Non-pigmented ciliary epithelial cell (primary cell): ENCODE results near the gene TMEM54.

Experiments used
- DNase-seq: peaks from one replicate; pipeline ENCODE4 v3.0.0-alpha.2; 2010; ENCODE audit warnings: low read depth

TMEM54 gene

GRCh38 chr1:32895325-32896215 is 5.6 kb downstream of the TMEM54 start:
- no peak for DNase-seq

DNA sequence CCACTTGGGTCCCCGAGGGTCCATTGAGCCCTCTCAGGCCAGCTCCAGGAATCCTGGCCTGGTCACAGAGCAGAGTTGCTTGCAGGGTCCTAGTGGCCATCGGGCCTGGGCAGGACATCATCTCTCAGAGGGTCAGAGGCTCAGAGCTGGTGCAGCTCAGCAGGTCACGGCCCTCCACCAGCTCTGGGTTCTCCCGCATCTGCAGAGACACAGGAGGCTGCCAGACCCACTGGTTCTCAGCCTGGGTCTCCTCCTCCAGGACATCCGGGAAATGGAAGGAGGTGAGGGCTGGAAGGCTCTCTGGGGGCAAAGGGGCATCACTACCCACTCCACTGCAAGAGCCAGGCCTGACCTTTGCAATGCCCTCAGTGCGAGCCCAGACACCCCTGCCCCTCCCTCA is 6.5 kb downstream of the TMEM54 start:
- DNase-seq, result no peak

- DNase-seq, result no peak
Measured at GRCh38 chr1:32894019-32894600, 7.1 kb downstream of the TMEM54 start.

GRCh38 chr1:32893198-32894018 is 7.8 kb downstream of the TMEM54 start:
- DNase-seq, result no peak

GRCh38 chr1:32892368-32893197 is 8.6 kb downstream of the TMEM54 start:
- DNase-seq, result no peak

DNA sequence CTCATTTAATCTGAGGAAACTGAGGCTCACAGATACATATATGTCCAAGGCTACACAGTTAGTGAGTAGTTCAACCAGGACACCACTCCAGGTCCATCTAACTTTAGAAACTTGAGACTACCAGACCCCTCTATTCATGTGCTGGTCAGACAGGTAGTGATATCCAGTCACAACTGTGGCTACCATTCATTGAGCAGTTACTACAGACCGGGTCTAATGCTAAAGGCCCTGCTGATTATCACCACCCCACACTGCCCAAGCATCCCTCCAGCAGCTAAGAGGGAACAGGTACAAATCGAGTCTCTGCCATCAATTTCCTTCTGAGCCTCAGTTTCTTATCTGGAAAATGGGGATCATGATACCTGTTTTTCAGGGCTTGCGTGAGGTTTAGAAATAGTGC is 9.6 kb downstream of the TMEM54 start:
- no peak for DNase-seq

- no peak for DNase-seq
Measured at GRCh38 chr1:32891241-32891570, 10.0 kb downstream of the TMEM54 start.

- DNase-seq, result no peak
Measured at GRCh38 chr1:32890516-32891240, 10.5 kb downstream of the TMEM54 start.

DNA sequence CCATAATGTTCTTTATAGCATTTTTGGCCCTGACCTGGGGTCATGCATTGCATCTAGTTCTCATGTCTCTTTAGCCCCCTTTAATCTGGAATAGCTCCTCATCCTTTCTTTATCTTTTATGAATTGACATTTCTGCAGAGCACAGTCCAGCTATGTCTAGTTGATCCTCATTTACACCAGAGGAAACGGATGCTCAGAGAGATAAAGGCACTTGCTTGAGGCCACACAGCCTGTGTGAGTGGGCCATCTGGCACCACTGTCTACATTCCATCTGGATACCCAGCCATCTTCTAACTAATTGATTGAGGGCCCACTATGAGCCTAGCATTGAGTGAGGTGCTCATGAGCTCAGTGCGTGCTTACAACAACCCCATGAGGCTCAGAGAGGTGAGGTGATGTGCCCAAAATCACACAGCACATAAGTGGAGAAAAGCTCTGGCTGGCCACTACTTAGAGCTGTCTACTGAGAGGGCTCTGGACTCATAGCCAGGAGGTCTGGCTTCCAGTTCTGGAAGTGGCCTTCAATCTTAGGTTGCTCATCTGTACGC is 11.4 kb downstream of the TMEM54 start:
- no peak for DNase-seq

DNA sequence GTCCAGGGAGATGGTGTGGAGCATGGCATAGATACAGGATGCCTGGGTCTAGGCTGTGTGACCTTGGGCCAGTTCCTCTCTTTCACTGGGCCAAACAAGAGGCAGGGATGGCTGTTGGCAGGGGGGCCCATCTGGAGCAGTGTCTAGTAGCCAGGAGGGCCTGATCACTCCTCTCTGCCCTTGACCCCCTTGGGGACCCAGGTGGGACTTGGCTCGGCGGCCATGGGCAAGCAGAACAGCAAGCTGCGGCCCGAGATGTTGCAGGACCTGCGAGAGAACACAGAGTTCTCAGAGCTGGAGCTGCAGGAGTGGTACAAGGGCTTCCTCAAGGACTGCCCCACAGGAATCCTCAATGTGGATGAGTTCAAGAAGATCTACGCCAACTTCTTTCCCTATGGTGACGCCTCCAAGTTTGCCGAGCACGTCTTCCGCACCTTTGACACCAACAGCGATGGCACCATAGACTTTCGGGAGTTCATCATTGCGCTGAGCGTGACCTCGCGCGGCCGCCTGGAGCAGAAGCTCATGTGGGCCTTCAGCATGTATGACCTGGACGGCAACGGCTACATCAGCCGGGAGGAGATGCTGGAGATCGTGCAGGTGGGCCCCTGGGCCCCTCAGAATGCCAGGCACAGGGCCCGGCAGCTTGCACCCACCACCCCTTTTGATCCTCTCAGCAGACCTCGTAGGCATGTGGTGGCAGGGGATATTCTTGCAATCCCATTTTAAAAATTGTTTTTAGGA is 12.3 kb downstream of the TMEM54 start:
- DNase-seq, result no peak

DNA sequence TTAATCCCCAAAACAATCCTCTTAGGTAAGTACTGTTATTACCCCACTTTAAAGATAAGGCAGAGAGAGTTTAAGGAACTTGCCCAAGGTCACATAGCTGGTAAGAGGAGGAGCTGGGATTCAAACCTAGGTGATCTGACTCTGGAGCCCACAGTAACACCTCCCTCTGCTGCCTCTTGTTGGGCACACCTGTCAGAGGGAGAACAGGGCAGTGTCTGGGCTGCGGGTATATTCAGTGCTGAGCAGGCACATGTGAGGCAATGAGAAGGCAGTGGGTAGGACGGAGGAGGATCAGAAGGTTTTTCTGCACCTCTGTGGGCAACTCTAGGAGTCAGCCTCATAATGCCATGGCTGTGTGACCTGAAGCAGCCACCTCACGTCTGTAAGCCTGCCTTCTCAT is 13.1 kb downstream of the TMEM54 start:
- no peak for DNase-seq

- DNase-seq, result no peak
Measured at GRCh38 chr1:32887623-32888022, 13.6 kb downstream of the TMEM54 start.

DNA sequence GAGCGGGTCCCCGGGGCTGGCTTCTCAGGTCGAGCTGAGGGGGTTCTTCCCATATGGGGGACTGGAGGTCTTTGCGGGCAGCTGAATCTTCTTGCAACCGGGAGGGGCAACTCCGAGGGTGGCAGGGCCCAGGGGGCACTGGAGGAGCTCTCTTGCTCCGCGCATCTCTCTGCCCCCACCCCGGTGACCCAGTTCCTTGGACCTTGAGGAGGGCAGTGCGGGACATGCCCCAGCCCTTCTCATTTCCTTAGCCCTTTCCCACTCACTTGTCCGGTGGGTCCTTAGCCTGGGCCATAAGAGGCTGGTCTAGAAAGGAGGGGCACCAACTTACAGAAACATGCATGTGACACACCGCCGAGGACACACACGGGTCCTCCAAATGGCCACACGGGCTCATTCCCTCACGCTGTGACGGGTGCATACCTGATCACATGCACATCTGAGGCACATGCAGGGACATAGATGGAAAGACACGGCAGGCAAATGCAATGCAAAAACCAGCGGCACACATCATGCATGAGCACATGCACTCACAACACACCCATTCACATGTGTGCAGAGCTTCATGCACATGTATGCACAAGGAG is 14.3 kb downstream of the TMEM54 start:
- no peak for DNase-seq

DNA sequence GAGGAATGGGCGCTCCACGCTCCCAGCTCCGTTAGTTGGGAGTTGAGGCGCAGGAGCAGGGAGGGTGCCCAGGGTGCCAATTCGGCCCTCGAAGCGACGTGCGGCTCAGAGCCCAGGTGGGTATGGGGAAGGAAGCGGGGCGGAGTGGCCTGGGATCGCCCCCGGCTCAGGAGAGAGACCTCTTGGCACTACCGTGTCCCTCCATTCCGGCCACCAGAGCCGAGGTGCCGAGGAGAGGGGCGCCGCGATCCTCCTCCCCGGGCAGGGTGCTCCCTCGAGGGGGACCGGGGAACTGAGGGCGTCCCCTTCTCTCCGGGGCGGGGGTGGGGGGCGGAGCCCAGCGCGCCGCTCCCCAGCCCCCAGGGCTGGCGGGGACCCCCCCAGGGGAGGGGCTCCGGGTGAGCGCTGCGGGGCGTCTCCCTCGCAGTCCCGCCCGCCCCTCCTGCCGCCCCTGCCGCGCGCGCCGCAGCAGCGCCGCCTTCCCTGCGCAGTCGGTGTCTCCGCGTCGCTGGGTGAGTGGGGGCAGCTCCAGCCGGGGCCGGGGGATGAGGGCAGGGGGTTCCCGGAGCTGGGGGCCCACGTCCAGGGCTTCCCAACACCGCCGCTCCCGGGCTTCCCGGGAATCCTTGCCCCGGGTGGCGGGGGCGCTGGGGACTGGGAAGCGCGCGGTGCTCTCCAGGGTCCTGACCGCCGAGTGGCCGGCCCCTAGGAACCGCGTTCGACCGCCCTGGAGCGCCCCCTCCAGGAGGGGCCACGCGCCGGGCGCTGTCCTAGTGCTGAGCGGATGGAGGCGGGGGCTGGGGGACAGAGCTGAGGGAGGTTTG is 15.0 kb downstream of the TMEM54 start, which contains the start of gene HPCA:
Gene HPCA (plus strand): TSS at position 488 of the 824 bp plus-strand sequence. CDS start 2,408 bp downstream, outside the sequence.
- no peak for DNase-seq

- DNase-seq, result no peak
Measured at GRCh38 chr1:32885676-32886003, 15.5 kb downstream of the TMEM54 start.

- no peak for DNase-seq
Measured at GRCh38 chr1:32884726-32885125, 16.5 kb downstream of the TMEM54 start.

GRCh38 chr1:32884032-32884372 is 17.2 kb downstream of the TMEM54 start:
- no peak for DNase-seq

DNA sequence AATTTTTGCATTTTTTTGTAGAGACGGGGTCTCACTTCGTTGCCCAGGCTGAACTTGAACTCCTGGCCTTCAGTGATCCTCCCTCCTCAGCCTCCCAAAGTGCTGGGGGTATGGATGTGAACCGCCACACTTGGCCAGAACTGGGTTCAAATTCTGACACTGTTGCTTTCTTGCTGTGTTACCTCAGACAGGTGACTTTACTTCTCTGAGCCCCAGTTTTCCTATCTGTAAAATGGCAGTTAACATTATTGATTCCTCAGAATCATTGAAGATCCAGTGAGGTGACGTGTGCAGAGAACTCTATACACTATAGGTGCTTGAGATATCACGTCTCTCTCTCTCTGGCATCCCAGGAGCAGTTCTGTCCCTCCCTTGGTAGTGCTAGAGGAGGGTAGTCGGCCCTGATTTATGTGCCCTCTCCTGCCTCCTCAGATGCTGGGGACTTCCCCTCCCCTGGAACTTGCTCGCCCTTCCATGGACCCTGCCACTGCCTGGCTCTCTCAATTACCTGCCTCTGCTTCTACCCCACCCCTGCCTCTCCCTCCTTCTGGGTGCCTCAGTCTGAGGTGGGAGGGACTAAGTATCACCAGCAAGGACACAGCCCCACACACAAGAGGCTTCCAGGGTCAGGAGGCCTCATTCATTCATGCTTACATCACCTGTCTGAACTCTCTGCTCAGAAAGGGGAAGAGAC is 17.7 kb downstream of the TMEM54 start:
- DNase-seq, result no peak
